ENCODE data around the gene RIMS3.

Gene RIMS3

DNA sequence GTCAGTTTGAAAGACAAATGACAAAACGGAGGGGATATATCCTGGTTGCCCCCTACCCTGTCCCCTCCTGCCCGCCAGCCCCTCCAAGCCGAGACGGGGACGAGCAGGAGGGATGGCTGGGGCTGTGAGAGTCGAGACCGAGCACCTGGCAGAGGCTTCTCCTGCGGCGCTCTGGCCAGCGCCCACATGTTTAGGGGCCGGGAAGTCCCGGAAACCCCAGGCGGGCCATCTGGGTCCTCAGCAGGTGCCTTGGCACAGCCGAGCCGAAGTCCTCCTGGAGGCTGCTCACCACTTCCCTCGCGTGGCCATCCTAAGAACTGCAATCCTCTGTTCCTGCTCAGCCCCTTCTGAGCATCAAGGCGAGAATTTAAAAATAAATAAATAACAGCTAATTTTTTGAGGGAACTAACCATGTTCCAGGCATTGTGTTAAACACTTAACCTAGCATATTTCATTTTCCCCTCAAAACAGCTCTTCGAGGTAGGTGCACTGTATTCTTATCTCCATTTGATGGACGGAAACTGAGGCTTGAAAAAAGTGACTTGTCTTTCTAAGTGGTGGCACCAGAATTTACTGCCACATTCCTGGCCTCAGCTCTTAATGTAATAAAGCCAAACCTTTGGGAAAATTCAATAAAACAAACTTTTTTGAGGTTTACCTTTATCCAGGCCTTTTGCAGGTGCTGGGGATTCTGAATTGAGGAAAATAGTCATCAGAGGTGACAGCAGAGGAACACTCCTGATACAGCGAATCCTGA, 3.5 kb upstream of the RIMS3 start:
- DNase-seq (ENCODE audit: low spot score) = no peak
- H3K9me3 ChIP-seq (ENCODE audit: severe bottlenecking) = no peaks in the 10 kb centered on the region
- H3K4me1 ChIP-seq (ENCODE audit: insufficient read depth, poor library complexity, severe bottlenecking) = no peaks in the 10 kb centered on the region
- H3K4me3 ChIP-seq (ENCODE audit: severe bottlenecking) = no peak overlapping the region
- TF ChIP-seq CTCF (IDR thresholded peaks at IDR 0.05; ENCODE audit: poor library complexity, severe bottlenecking) = peak; percentile 94
- peak; percentile 58; the same call in 2 of the 3 replicates for ATAC-seq (ENCODE audit: low read depth)
- H3K27me3 ChIP-seq (ENCODE audit: insufficient read depth, poor library complexity, severe bottlenecking) = no peaks in the 10 kb centered on the region
- H3K27ac ChIP-seq (ENCODE audit: poor library complexity, severe bottlenecking) = no peak overlapping the region
- H3K36me3 ChIP-seq (ENCODE audit: low read depth) = no peaks in the 10 kb centered on the region

DNA sequence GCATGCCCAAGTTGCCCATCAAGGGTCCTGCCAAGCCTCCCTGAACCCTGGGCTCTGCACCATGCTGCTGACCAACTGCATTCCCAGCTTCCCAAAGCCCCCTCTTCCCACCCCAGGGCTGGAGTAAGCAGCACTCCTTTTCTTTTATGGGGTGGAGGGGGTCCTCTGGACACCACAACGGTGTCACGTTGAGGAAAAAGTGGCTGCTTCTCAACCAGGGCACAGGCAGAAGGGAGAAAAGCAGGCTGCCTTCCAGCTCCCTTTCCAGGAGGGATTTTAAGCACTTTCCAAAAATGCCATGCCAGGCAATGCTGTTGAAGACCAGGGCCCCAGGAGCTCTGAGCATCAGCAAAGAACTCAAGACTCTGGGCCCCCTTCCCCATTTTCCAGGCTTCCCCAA, 691 bp downstream of the RIMS3 start:
- no peak overlapping the region for H3K27ac ChIP-seq (ENCODE audit: poor library complexity, severe bottlenecking)
- H3K4me1 ChIP-seq (ENCODE audit: insufficient read depth, poor library complexity, severe bottlenecking) = no peaks in the 10 kb centered on the region
- ATAC-seq (ENCODE audit: low read depth) (no peak), DNase-seq (ENCODE audit: low spot score) (no peak)
- TF ChIP-seq CTCF (IDR thresholded peaks at IDR 0.05; ENCODE audit: poor library complexity, severe bottlenecking) = no peak
- H3K36me3 ChIP-seq (ENCODE audit: low read depth) = no peaks in the 10 kb centered on the region
- H3K4me3 ChIP-seq (ENCODE audit: severe bottlenecking) = no peak overlapping the region
- H3K9me3 ChIP-seq (ENCODE audit: severe bottlenecking) = no peaks in the 10 kb centered on the region
- no peaks in the 10 kb centered on the region for H3K27me3 ChIP-seq (ENCODE audit: insufficient read depth, poor library complexity, severe bottlenecking)

DNA sequence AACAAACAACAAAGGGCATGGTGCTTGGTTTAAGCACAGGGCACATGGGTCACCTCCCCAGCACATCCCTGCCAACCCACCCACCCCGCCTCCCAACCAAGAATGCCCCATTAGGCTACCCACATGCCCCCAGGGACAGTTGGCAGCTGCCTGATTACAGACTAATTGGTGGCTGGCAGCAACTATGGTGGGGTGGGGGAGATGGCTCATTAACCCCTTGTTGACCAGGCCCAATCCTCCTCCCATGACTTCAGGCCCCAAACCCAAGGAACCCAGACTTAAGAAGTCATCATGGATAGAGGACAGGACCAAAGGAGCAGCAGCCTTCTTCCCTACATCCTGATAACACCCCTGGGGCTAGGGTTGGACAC, 1.3 kb downstream of the RIMS3 start:
- no peak for TF ChIP-seq CTCF (IDR thresholded peaks at IDR 0.05; ENCODE audit: poor library complexity, severe bottlenecking)
- H3K27ac ChIP-seq (ENCODE audit: poor library complexity, severe bottlenecking) = no peak overlapping the region
- no peak overlapping the region for H3K4me3 ChIP-seq (ENCODE audit: severe bottlenecking)
- no peaks in the 10 kb centered on the region for H3K4me1 ChIP-seq (ENCODE audit: insufficient read depth, poor library complexity, severe bottlenecking)
- no peaks in the 10 kb centered on the region for H3K36me3 ChIP-seq (ENCODE audit: low read depth)
- DNase-seq (ENCODE audit: low spot score) = no peak
- H3K9me3 ChIP-seq (ENCODE audit: severe bottlenecking) = no peaks in the 10 kb centered on the region
- no peaks in the 10 kb centered on the region for H3K27me3 ChIP-seq (ENCODE audit: insufficient read depth, poor library complexity, severe bottlenecking)
- no peak for ATAC-seq (ENCODE audit: low read depth)

- no peak for ATAC-seq (ENCODE audit: low read depth)
- no peak overlapping the region for H3K4me3 ChIP-seq (ENCODE audit: severe bottlenecking)
- H3K9me3 ChIP-seq (ENCODE audit: severe bottlenecking) = no peaks in the 10 kb centered on the region
- H3K4me1 ChIP-seq (ENCODE audit: insufficient read depth, poor library complexity, severe bottlenecking) = no peaks in the 10 kb centered on the region
- no peaks in the 10 kb centered on the region for H3K27me3 ChIP-seq (ENCODE audit: insufficient read depth, poor library complexity, severe bottlenecking)
- no peak for DNase-seq (ENCODE audit: low spot score)
- no peak for TF ChIP-seq CTCF (IDR thresholded peaks at IDR 0.05; ENCODE audit: poor library complexity, severe bottlenecking)
- no peak overlapping the region for H3K27ac ChIP-seq (ENCODE audit: poor library complexity, severe bottlenecking)
- H3K36me3 ChIP-seq (ENCODE audit: low read depth) = no peaks in the 10 kb centered on the region
Measured at GRCh38 chr1:40663324-40664166, 1.9 kb downstream of the RIMS3 start.

Measured in RWPE2 (cell line).